Progenitor cell of endocrine pancreas (in vitro differentiated cells): Measurements from ENCODE around the gene ATP11B. TPM values are rescaled to one million over a fixed set of nuclear protein-coding genes. Genes with fewer than 3 reads are reported as not detected.

Experiments
- DNase-seq: peaks from one replicate; pipeline ENCODE4 v3.0.0; 2021; ENCODE audit warnings: low spot score; ENCODE audit not compliant: unreplicated experiment
- H3K27ac Mint-ChIP-seq: 2 replicates; pipeline ENCODE4 v1.8.0; 2021; ENCODE audit warnings: mild to moderate bottlenecking, moderate library complexity, mixed read lengths
- H3K27me3 Mint-ChIP-seq: 2 replicates; pipeline ENCODE4 v1.8.0; 2021; ENCODE audit warnings: mixed read lengths
- H3K36me3 Mint-ChIP-seq: 2 replicates; pipeline ENCODE4 v1.8.0; 2022; ENCODE audit warnings: mixed read lengths; ENCODE audit not compliant: insufficient read depth
- H3K4me1 Mint-ChIP-seq: 2 replicates; pipeline ENCODE4 v1.8.0; 2021; ENCODE audit warnings: low read depth, mixed read lengths
- H3K4me3 Mint-ChIP-seq: 2 replicates; pipeline ENCODE4 v1.8.0; 2021; ENCODE audit warnings: low read depth, mild to moderate bottlenecking, moderate library complexity, mixed read lengths
- H3K9me3 Mint-ChIP-seq: 2 replicates; pipeline ENCODE4 v1.8.0; 2021; ENCODE audit warnings: low read depth, mixed read lengths
- CTCF ChIP-seq: fragments of 200-600 bp; sonication (generic); IDR thresholded peaks from one replicate; pipeline ENCODE4 v1.5.0; 2021; ENCODE audit warnings: antibody characterized with exemption, mild to moderate bottlenecking; ENCODE audit not compliant: unreplicated experiment
- total RNA-seq: library from RNA; stranded (reverse); gene quantifications from 2 replicates; pipeline ENCODE4 v1.2.1, GENCODE V29; 2021

ATP11B gene
- total RNA-seq, 1 donor from 2014 or later = 127 TPM

GRCh38 chr3:182925330-182925943 is 132.1 kb downstream of the ATP11B start:
- Mint-ChIP-seq H3K9me3 (no peaks in the 10 kb centered on the region), H3K4me3 (no peak overlapping the region), H3K27ac (no peak overlapping the region), H3K36me3 (peaks cover 16% of the 10 kb centered on the region), H3K4me1 (peaks cover 12% of the 10 kb centered on the region), H3K27me3 (no peaks in the 10 kb centered on the region)
- no peak for TF ChIP-seq CTCF
- DNase-seq = no peak

- DNase-seq = no peak
Observed at GRCh38 chr3:182925944-182926337, 132.6 kb downstream of the ATP11B start.

DNA sequence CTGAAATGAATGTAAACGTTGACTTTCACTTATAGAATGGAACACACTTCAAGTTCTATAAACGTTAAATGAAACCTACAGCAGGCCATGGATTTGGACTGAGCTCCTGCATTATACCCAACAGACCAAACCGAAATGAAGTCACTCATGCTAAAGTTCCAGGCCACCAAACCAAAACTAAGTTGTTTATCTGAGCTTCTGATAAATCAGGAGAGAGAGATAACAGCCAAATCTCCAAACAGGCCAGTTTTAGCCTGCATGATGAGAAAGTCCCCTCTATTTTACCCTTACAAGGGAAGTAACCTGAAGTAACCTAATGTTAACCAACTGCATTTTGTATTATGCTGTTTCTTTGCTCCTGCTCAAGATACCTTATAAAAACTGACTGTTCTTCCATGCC is 142.5 kb downstream of the ATP11B start:
- Mint-ChIP-seq H3K4me1 (peaks cover 7% of the 10 kb centered on the region), H3K27ac (no peak overlapping the region), H3K36me3 (peaks cover 11% of the 10 kb centered on the region), H3K9me3 (peaks cover 11% of the 10 kb centered on the region), H3K27me3 (no peaks in the 10 kb centered on the region), H3K4me3 (no peak overlapping the region)
- DNase-seq = no peak
- TF ChIP-seq CTCF = no peak

More at GRCh38 chr3:182925944-182926337, 132.6 kb downstream of the ATP11B start:
- Mint-ChIP-seq H3K36me3 (peaks cover 16% of the 10 kb centered on the region), H3K27ac (no peak overlapping the region), H3K4me3 (no peak overlapping the region), H3K4me1 (peaks cover 7% of the 10 kb centered on the region), H3K27me3 (no peaks in the 10 kb centered on the region), H3K9me3 (no peaks in the 10 kb centered on the region)
- TF ChIP-seq CTCF = no peak

GRCh38 chr3:182936239-182936917 is 143.1 kb downstream of the ATP11B start:
- Mint-ChIP-seq H3K9me3 (peaks cover 10% of the 10 kb centered on the region), H3K4me3 (no peak overlapping the region), H3K36me3 (peaks cover 11% of the 10 kb centered on the region), H3K4me1 (peaks cover 7% of the 10 kb centered on the region), H3K27ac (no peak overlapping the region), H3K27me3 (no peaks in the 10 kb centered on the region)
- no peak for TF ChIP-seq CTCF
- DNase-seq = no peak

GRCh38 chr3:182936918-182937285 is 143.6 kb downstream of the ATP11B start:
- Mint-ChIP-seq H3K9me3 (peaks cover 8% of the 10 kb centered on the region), H3K4me3 (no peak overlapping the region), H3K36me3 (peaks cover 9% of the 10 kb centered on the region), H3K4me1 (peaks cover 7% of the 10 kb centered on the region), H3K27me3 (no peaks in the 10 kb centered on the region), H3K27ac (no peak overlapping the region)
- TF ChIP-seq CTCF = no peak
- DNase-seq = no peak
